PC-9 (cell line): ENCODE results near the gene NRAS. TPM values are rescaled to one million over a fixed set of nuclear protein-coding genes. Genes with fewer than 3 reads are reported as not detected.

ENCODE experiments used
- BruUV-seq: library from RNA; stranded (reverse); fragments of 400-500 nt; replicated peaks from 2 replicates; lab custom pipeline; 2021; lab: Mats Ljungman, UMichigan
- CTCF ChIA-PET: fragments of 300-600 bp; sonication (Branson Sonifier 250); formaldehyde crosslinking; loops from one replicate; lab custom pipeline; 2022; ENCODE audit warnings: antibody characterized with exemption; lab: Charles Lee
- POLR2A ChIA-PET: fragments of 300-600 bp; sonication (Branson Sonifier 250); formaldehyde crosslinking; loops from one replicate; lab custom pipeline; 2022; ENCODE audit warnings: antibody characterized with exemption; ENCODE audit not compliant: unreplicated experiment; lab: Charles Lee
- DNase-seq, 2 experiments: peaks; one replicate each; pipeline versions ENCODE4 v3.0.0 to v3.0.0-alpha.2; 2015 to 2022; ENCODE audit warnings: mixed read lengths in 1 of 2
- H2AFZ ChIP-seq: fragments of 200-600 bp; sonication (generic); 2 replicates; pipeline ENCODE4 v1.8.1; 2017; ENCODE audit warnings: antibody characterized with exemption
- H3F3A ChIP-seq: fragments of 200-600 bp; sonication (generic); 2 replicates; pipeline ENCODE4 v1.8.1; 2017; ENCODE audit warnings: antibody characterized with exemption, mild to moderate bottlenecking, low read depth; ENCODE audit not compliant: insufficient read depth
- H3K27ac ChIP-seq: fragments of 200-600 bp; sonication (generic); 2 replicates; pipeline ENCODE4 v1.6.1; 2016; ENCODE audit warnings: mixed run types
- H3K27me3 ChIP-seq: fragments of 200-600 bp; sonication (generic); 2 replicates; pipeline ENCODE4 v1.6.1; 2016; ENCODE audit warnings: low read depth, mixed run types; ENCODE audit not compliant: insufficient read depth
- H3K36me3 ChIP-seq: fragments of 200-600 bp; sonication (generic); 2 replicates; pipeline ENCODE4 v1.6.1; 2016; ENCODE audit warnings: low read depth, mixed run types
- H3K4me1 ChIP-seq: fragments of 200-600 bp; sonication (generic); replicated peaks from 2 replicates; pipeline ENCODE4 v1.6.1; 2016; ENCODE audit warnings: mixed run types; ENCODE audit not compliant: insufficient read depth
- H3K4me2 ChIP-seq: fragments of 200-600 bp; sonication (generic); 2 replicates; pipeline ENCODE4 v1.6.1; 2017; ENCODE audit warnings: mixed run types
- H3K4me3 ChIP-seq: fragments of 200-600 bp; sonication (generic); 2 replicates; pipeline ENCODE4 v1.6.1; 2016; ENCODE audit warnings: mixed run types
- H3K79me2 ChIP-seq: fragments of 200-600 bp; sonication (generic); 2 replicates; pipeline ENCODE4 v1.6.1; 2017; ENCODE audit warnings: low read depth, mixed run types
- H3K9me2 ChIP-seq: fragments of 200-600 bp; sonication (generic); 2 replicates; pipeline ENCODE4 v1.8.1; 2017; ENCODE audit warnings: mild to moderate bottlenecking; ENCODE audit not compliant: insufficient read depth
- H3K9me3 ChIP-seq: fragments of 200-600 bp; sonication (generic); 2 replicates; pipeline ENCODE4 v1.8.1; 2016; ENCODE audit warnings: low read depth; ENCODE audit not compliant: insufficient read depth
- H4K20me1 ChIP-seq: fragments of 200-600 bp; sonication (generic); 2 replicates; pipeline ENCODE4 v1.8.1; 2017; ENCODE audit not compliant: insufficient read depth
- CTCF ChIP-seq: fragments of 200-600 bp; sonication (generic); conservative IDR thresholded peaks from 2 replicates; pipeline ENCODE4 v1.6.1; 2017; ENCODE audit warnings: mixed run types, antibody characterized with exemption, mild to moderate bottlenecking, moderate library complexity
- EZH2 ChIP-seq: fragments of 200-600 bp; sonication (generic); IDR thresholded peaks from 2 replicates; pipeline ENCODE4 v1.8.0; 2017; ENCODE audit warnings: antibody characterized with exemption, low read depth
- intact Hi-C: fragments of 100-400 bp; cut with micrococcal nuclease; formaldehyde crosslinking; loops from one replicate; pipeline ENCODE4 v1.10.0; 2022; ENCODE audit not compliant: unreplicated experiment
- total RNA-seq: library from RNA; stranded (reverse); gene quantifications from 2 replicates; pipeline ENCODE4 v1.2.3, GENCODE V29; 2021

The NRAS gene
- total RNA-seq, 1 experiment from 2014 or later = 37.8 TPM

DNA sequence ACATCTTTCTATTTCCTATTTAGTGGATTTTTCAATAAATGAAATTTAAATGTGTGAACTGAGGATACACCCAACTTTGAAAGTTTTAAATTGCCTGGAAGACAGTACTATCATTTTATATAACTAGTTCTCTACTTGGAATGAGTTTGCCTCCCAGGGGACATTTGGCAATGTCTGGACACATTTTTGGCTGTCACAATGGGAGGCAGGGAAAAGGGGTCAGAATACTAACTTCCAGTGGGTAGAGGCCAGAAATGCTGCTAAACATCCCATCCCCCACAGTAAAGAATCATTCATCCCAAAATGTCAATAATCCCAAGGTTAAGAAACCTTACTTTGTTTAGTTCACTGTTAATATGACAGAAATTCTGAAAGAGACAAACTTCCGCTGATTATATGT is 13.2 kb upstream of the NRAS start:
- Histone ChIP-seq H3K4me1 (no peaks in the 10 kb centered on the region), H4K20me1 (peaks cover 65% of the 10 kb centered on the region), H3K9me3 (no peaks in the 10 kb centered on the region), H3K4me3 (no peak overlapping the region), H3K79me2 (peaks cover 46% of the 10 kb centered on the region), H3K27me3 (no peaks in the 10 kb centered on the region), H3K4me2 (no peak overlapping the region), H3F3A (peaks cover 40% of the 10 kb centered on the region; the same call in 1 of the 2 replicates), H3K9me2 (no peaks in the 10 kb centered on the region), H2AFZ (no peak overlapping the region), H3K36me3 (peaks cover 88% of the 10 kb centered on the region), H3K27ac (no peak overlapping the region)
- POLR2A ChIA-PET = no interaction called here
- BruUV-seq = no TSS peak
- no peak for TF ChIP-seq CTCF
- no peak for TF ChIP-seq EZH2
- CTCF ChIA-PET = no interaction called here
- DNase-seq = no peak
- intact Hi-C loops = no loop called here

DNA sequence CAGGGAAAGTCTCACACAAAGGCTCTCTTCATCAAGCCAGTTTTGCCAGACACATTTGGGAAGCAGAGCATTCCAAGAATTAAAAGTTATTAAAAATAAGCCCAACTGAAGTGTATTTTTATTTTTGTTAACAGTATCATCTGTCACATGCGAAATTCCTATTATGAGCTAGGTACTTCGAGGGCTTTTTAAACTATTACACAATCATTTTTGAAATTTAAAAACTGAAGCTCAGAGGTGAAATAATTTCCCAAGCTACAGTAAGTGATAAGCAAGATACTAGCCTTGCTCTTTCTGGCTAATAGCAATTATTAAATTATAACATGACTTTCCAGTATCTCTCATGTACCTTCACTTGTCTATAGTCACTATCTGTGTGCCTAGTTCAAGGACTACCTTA is 12.0 kb upstream of the NRAS start:
- Histone ChIP-seq H3F3A (peaks cover 32% of the 10 kb centered on the region; the same call in 1 of the 2 replicates), H2AFZ (no peak overlapping the region), H4K20me1 (peaks cover 53% of the 10 kb centered on the region), H3K27ac (no peak overlapping the region), H3K4me3 (no peak overlapping the region), H3K4me1 (no peaks in the 10 kb centered on the region), H3K9me3 (no peaks in the 10 kb centered on the region), H3K79me2 (peaks cover 42% of the 10 kb centered on the region), H3K9me2 (no peaks in the 10 kb centered on the region), H3K36me3 (peaks cover 87% of the 10 kb centered on the region), H3K27me3 (no peaks in the 10 kb centered on the region), H3K4me2 (no peak overlapping the region)
- ChIA-PET CTCF (no interaction called here), POLR2A (no interaction called here)
- no peak for DNase-seq
- BruUV-seq = no TSS peak
- intact Hi-C loops = no loop called here
- TF ChIP-seq EZH2 (no peak), CTCF (no peak)

- Histone ChIP-seq H3K4me1 (peaks cover 5% of the 10 kb centered on the region), H3K4me2 (no peak overlapping the region), H3K9me3 (no peaks in the 10 kb centered on the region), H3K36me3 (peaks cover 86% of the 10 kb centered on the region), H3K27ac (no peak overlapping the region), H3K9me2 (no peaks in the 10 kb centered on the region), H3K79me2 (peaks cover 17% of the 10 kb centered on the region; the same call in 1 of the 2 replicates), H3F3A (peaks cover 43% of the 10 kb centered on the region; the same call in 1 of the 2 replicates), H2AFZ (no peak overlapping the region), H3K27me3 (no peaks in the 10 kb centered on the region), H3K4me3 (no peak overlapping the region), H4K20me1 (peaks cover 38% of the 10 kb centered on the region)
- POLR2A ChIA-PET = no interaction called here
- no peak for TF ChIP-seq EZH2
- no peak for TF ChIP-seq CTCF
- no TSS peak for BruUV-seq
- DNase-seq = no peak
- CTCF ChIA-PET = interaction anchor here (0.6 kb wide), 1 partner anchor 14 kb away, joined by 5 read pairs; no protein-coding TSS in a partner anchor
- intact Hi-C loops = no loop called here
Observed at GRCh38 chr1:114725230-114725629, 8.7 kb upstream of the NRAS start.
